H54 (cell line): ENCODE results near the gene ASAP2.

Experiments
- DNase-seq: peaks from one replicate; pipeline ENCODE4 v3.0.0; 2011; ENCODE audit warnings: low spot score, mixed read lengths; ENCODE audit not compliant: insufficient read length
- FAIRE-seq: peaks from 3 replicates; lab custom pipeline; 2011; peaks lifted over from hg19 to GRCh38; lab: Jason Lieb, UNC
- POLR2A ChIP-seq: IDR thresholded peaks from 2 replicates; pipeline ENCODE4 v1.6.1; 2011; ENCODE audit warnings: low read depth, mild to moderate bottlenecking, low read length

Gene ASAP2

GRCh38 chr2:9276901-9277451 lies 70.4 kb downstream of the ASAP2 start:
- FAIRE-seq (no peak), DNase-seq (no peak)
- no peak for TF ChIP-seq POLR2A

- DNase-seq = no peak
- no peak for TF ChIP-seq POLR2A
- no peak for FAIRE-seq
These were observed 71.8 kb downstream of the ASAP2 start for GRCh38 chr2:9278439-9278838.

GRCh38 chr2:9279426-9279825 lies 72.8 kb downstream of the ASAP2 start:
- no peak for TF ChIP-seq POLR2A
- DNase-seq (no peak), FAIRE-seq (no peak)

GRCh38 chr2:9280224-9280623 lies 73.6 kb downstream of the ASAP2 start:
- DNase-seq (no peak), FAIRE-seq (no peak)
- TF ChIP-seq POLR2A = no peak

- DNase-seq (no peak), FAIRE-seq (no peak)
- TF ChIP-seq POLR2A = no peak
These were observed 74.5 kb downstream of the ASAP2 start for GRCh38 chr2:9281145-9281544.

GRCh38 chr2:9282128-9283112 lies 75.8 kb downstream of the ASAP2 start:
- TF ChIP-seq POLR2A = no peak
- FAIRE-seq (no peak), DNase-seq (no peak)

GRCh38 chr2:9284521-9285297 lies 78.1 kb downstream of the ASAP2 start:
- FAIRE-seq = no peak
- no peak for DNase-seq
- no peak for TF ChIP-seq POLR2A

GRCh38 chr2:9285385-9285920 lies 78.8 kb downstream of the ASAP2 start:
- no peak for TF ChIP-seq POLR2A
- DNase-seq = no peak
- FAIRE-seq = no peak

GRCh38 chr2:9285921-9286320 lies 79.3 kb downstream of the ASAP2 start:
- no peak for TF ChIP-seq POLR2A
- no peak for DNase-seq
- no peak for FAIRE-seq

- FAIRE-seq = no peak
- no peak for DNase-seq
- no peak for TF ChIP-seq POLR2A
These were observed 80.2 kb downstream of the ASAP2 start for GRCh38 chr2:9286554-9287399.

- DNase-seq (peak; percentile 79), FAIRE-seq (peak; percentile 92)
- no peak for TF ChIP-seq POLR2A
These were observed 80.9 kb downstream of the ASAP2 start for GRCh38 chr2:9287400-9288045.

- FAIRE-seq (peak; percentile 90), DNase-seq (peak; percentile 64)
- TF ChIP-seq POLR2A = no peak
These were observed 81.6 kb downstream of the ASAP2 start for GRCh38 chr2:9288233-9288632.
